ENCODE data around the gene CD63. TPM values are rescaled to one million over a fixed set of nuclear protein-coding genes. Genes with fewer than 3 reads are reported as not detected.

CD63 gene
- total and polyA plus RNA-seq, 2 of the 13 experiments (the other 11 are each of a cell fraction or from before 2014, with no cell fraction given), result 234 to 277 TPM

GRCh38 chr12:55724940-55725309, 3.9 kb downstream of the CD63 start:
- H3K27me3 ChIP-seq (ENCODE audit: control insufficient read depth in 1 of 2, insufficient read depth in 2 of 2, low read length in 2 of 2), result no peaks in the 10 kb centered on the region; a peak in 1 of 5 replicates
- DNase-seq (ENCODE audit: low spot score) (no peak), ATAC-seq (no peak), FAIRE-seq (no peak)
- no peak overlapping the region for H3K4me2 ChIP-seq (ENCODE audit: low read depth, low read length)
- H3K27ac ChIP-seq (ENCODE audit: extremely low read length, insufficient read depth, low read length), result no peak overlapping the region
- H3K36me3 ChIP-seq (replicated peaks in 1 of 2; ENCODE audit: control insufficient read depth in 1 of 2, insufficient read depth in 2 of 2, low read length in 2 of 2), result peaks cover 10 to 25% of the 10 kb centered on the region in 2 experiments; a peak in 4 of 5 replicates
- H3K4me3 ChIP-seq (replicated peaks in 1 of 3; ENCODE audit: insufficient read depth in 1 of 3, low read depth in 2 of 3, low read length in 3 of 3), result no peak overlapping the region
- 100% methylated on average over 3 of the region's 3 CpGs for WGBS (ENCODE audit: low lambda C conversion rate)
- ChIA-PET CTCF (ENCODE audit: low intra/inter-chr PET ratio, low total read pairs) (interaction anchor here (3.4 kb wide), 1 partner anchor 12 kb away, joined by 36 read pairs; no protein-coding TSS in a partner anchor), POLR2A (interaction anchor here (1.0 to 2.0 kb wide), 4 partner anchors 9 to 249 kb away, joined by 3 to 14 read pairs (median 6); partner anchors contain the start of genes BLOC1S1 and RAB5B)
- no peaks in the 10 kb centered on the region for H3K9me3 ChIP-seq (ENCODE audit: low read length)
- H3K79me2 ChIP-seq (ENCODE audit: insufficient read depth, low read length), result peaks cover 12% of the 10 kb centered on the region
- 0 out of 2 replicates have a peak, but pooled peaks cover 8% of the 10 kb centered on the region for H4K20me1 ChIP-seq (ENCODE audit: insufficient read depth, low read length)
- in situ Hi-C loops (cut with HindIII; ENCODE audit: extremely low pct_ligation_motif_present, low pct_unique_long_range_greater_than_20kb), result no loop called here
- H3K9ac ChIP-seq (ENCODE audit: insufficient read depth, low read depth, low read length), result no peak overlapping the region
- no peak for TF ChIP-seq NR2F1 (CRISPR knock-in tag; IDR thresholded peaks at IDR 0.05)
- TF ChIP-seq ZNF724P (CRISPR knock-in tag; IDR thresholded peaks at IDR 0.05; ENCODE audit: borderline replicate concordance), result no peak
- TF ChIP-seq SMARCC2 (IDR thresholded peaks at IDR 0.05), result no peak
- no peak for TF ChIP-seq ZFP90 (CRISPR knock-in tag; IDR thresholded peaks at IDR 0.05; ENCODE audit: borderline replicate concordance)
- TF ChIP-seq HMGXB4 (CRISPR knock-in tag; IDR thresholded peaks at IDR 0.05; ENCODE audit: borderline replicate concordance in 1 of 2, low read depth in 1 of 2), result no peak
- TF ChIP-seq ZNF609 (CRISPR knock-in tag; IDR thresholded peaks at IDR 0.05; ENCODE audit: borderline replicate concordance), result no peak
- no peak for TF ChIP-seq HNF4A (CRISPR knock-in tag; IDR thresholded peaks at IDR 0.05)
- TF ChIP-seq ZNF550 (CRISPR knock-in tag; IDR thresholded peaks at IDR 0.05; ENCODE audit: borderline replicate concordance), result no peak
- TF ChIP-seq PREB (CRISPR knock-in tag; IDR thresholded peaks at IDR 0.05), result no peak
- BruUV-seq (replicated peaks), result no TSS peak
- no peak overlapping the region for H2AFZ ChIP-seq (ENCODE audit: low read length)
- intact Hi-C loops (cut with micrococcal nuclease; ENCODE audit: unreplicated experiment), result loop anchor here (1.0 to 5.0 kb wide), 2 partner anchors 12 to 538 kb away; no protein-coding TSS in a partner anchor
- peaks cover 70% of the 10 kb centered on the region for H3K4me1 ChIP-seq (ENCODE audit: insufficient read depth, low read length)

Data from HepG2 (cell line).